ENCODE measurements around the gene SLC9A9.

DNA sequence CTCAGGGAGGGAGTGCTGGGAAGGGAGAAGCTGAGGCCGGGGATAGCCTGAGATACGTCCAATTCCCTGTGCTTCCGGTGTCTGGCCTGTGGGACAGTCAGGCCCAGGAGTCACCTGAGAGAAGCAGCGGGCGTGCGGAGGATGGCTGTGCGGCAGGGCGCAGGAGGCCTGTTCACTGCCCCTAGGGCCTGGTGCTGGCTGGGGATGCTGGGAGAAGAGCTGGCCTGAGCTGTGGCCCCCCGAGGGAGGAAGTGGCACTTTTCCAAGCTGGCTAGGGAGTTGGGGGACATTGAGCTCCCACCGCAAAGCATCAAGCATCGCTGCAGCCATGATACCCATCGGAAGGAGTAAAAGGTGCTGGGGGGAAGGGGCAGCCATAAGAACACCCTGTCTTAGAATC, 619.9 kb downstream of the SLC9A9 start:
- TF ChIP-seq, protein P1, sequence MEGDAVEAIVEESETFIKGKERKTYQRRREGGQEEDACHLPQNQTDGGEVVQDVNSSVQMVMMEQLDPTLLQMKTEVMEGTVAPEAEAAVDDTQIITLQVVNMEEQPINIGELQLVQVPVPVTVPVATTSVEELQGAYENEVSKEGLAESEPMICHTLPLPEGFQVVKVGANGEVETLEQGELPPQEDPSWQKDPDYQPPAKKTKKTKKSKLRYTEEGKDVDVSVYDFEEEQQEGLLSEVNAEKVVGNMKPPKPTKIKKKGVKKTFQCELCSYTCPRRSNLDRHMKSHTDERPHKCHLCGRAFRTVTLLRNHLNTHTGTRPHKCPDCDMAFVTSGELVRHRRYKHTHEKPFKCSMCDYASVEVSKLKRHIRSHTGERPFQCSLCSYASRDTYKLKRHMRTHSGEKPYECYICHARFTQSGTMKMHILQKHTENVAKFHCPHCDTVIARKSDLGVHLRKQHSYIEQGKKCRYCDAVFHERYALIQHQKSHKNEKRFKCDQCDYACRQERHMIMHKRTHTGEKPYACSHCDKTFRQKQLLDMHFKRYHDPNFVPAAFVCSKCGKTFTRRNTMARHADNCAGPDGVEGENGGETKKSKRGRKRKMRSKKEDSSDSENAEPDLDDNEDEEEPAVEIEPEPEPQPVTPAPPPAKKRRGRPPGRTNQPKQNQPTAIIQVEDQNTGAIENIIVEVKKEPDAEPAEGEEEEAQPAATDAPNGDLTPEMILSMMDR (conservative IDR thresholded peaks at IDR 0.05 in 1 of 2, IDR thresholded peaks at IDR 0.05 in 1 of 2; ENCODE audit: low read depth in 1 of 2, low read length in 2 of 2): no peak
- TF ChIP-seq EZH2 (IDR thresholded peaks at IDR 0.05; ENCODE audit: low read length, missing control alignments): no peak

All from fibroblast of lung (primary cell).